ENCODE data around the gene NOD1.

The NOD1 gene

DNA sequence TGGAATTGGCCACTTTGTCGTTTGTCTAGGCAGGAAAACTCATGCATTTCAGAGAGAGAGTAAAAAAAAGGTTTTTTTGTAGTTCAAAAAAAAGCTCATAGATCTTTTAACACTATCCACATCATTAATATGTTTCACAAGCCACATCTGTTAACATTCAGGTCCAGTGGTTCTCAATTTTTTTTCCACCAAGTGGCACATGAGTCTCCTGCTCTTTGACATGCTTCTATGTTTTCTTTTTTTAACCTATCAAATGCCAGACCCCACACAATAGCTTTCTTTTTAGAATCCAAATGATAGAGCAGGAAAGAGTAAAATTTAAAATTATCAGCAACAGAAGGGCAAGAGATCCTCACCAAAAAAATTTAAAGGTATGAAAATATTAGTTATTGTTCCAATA is 20.3 kb downstream of the NOD1 start:
- H3K36me3 ChIP-seq (replicated peaks), result no peaks in the 10 kb centered on the region; the same call in 1 of the 2 replicates
- no peaks in the 10 kb centered on the region for H3K4me1 ChIP-seq
- no peak overlapping the region for H3K4me3 ChIP-seq
- no peaks in the 10 kb centered on the region for H3K9me3 ChIP-seq
- H3K27me3 ChIP-seq (ENCODE audit: low read depth), result no peaks in the 10 kb centered on the region
- no peak for DNase-seq (ENCODE audit: low spot score in 2 of 2)
- in situ Hi-C loops (cut with MboI; ENCODE audit: low sequenced_read_pairs), result no loop called here

DNA sequence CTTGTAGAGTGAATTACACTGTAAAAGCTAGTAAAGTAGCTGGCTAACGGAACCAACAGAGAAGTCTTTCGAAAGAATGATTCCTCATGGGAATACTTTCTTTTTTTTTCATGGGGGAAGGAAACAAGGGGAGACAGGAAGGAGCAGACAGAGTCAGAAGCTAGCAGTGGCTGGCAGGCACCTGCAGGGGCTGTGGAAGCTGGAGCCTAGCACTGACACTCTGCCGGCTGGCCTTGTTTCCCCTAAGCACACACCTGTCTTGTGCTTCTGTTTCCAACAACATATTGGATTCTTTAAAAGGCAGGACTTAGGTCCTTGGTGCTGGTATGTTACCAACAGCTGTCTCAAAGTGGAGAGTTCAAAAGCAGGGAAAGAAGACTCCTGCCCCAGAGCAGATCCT is 24.7 kb downstream of the NOD1 start:
- H3K27me3 ChIP-seq (ENCODE audit: low read depth), result no peaks in the 10 kb centered on the region
- in situ Hi-C loops (cut with MboI; ENCODE audit: low sequenced_read_pairs), result no loop called here
- DNase-seq (ENCODE audit: low spot score in 2 of 2), result no peak
- H3K9me3 ChIP-seq, result no peaks in the 10 kb centered on the region
- H3K4me1 ChIP-seq, result no peaks in the 10 kb centered on the region
- H3K4me3 ChIP-seq, result no peak overlapping the region
- no peaks in the 10 kb centered on the region; the same call in 1 of the 2 replicates for H3K36me3 ChIP-seq (replicated peaks)

DNA sequence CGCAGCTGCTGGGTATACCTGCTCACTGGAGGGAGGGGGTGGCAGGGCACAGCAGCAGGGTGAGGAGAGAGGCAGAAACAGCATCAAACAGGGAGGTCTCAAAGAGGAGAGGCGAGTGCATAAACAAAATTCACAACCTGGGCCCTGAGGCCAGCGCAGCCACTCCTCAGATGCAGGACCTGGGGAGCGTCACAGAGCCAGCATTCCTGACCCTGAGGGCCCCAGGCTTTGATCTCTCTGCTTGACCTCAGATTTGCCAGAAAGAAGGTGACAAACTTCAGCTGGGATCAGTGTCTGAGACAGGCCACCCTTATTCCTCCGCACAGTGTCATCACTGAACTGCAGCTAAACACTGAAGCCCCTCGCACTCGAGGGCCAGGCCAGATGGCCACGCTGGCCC is 25.6 kb downstream of the NOD1 start:
- no peaks in the 10 kb centered on the region for H3K27me3 ChIP-seq (ENCODE audit: low read depth)
- in situ Hi-C loops (cut with MboI; ENCODE audit: low sequenced_read_pairs), result no loop called here
- H3K4me3 ChIP-seq, result no peak overlapping the region
- H3K36me3 ChIP-seq (replicated peaks), result no peaks in the 10 kb centered on the region; the same call in 1 of the 2 replicates
- H3K9me3 ChIP-seq, result no peaks in the 10 kb centered on the region
- no peak for DNase-seq (ENCODE audit: low spot score in 2 of 2)
- H3K4me1 ChIP-seq, result no peaks in the 10 kb centered on the region

GRCh38 chr7:30452280-30452930 is 26.2 kb downstream of the NOD1 start:
- no peak for DNase-seq (ENCODE audit: low spot score in 2 of 2)
- in situ Hi-C loops (cut with MboI; ENCODE audit: low sequenced_read_pairs), result no loop called here
- no peaks in the 10 kb centered on the region; the same call in 1 of the 2 replicates for H3K36me3 ChIP-seq (replicated peaks)
- H3K4me3 ChIP-seq, result no peak overlapping the region
- H3K27me3 ChIP-seq (ENCODE audit: low read depth), result no peaks in the 10 kb centered on the region
- H3K9me3 ChIP-seq, result no peaks in the 10 kb centered on the region
- no peaks in the 10 kb centered on the region for H3K4me1 ChIP-seq

- Histone ChIP-seq H3K27me3 (ENCODE audit: low read depth) (no peaks in the 10 kb centered on the region), H3K36me3 (replicated peaks) (peaks cover 3% of the 10 kb centered on the region; the same call in 1 of the 2 replicates), H3K4me1 (no peaks in the 10 kb centered on the region), H3K4me3 (no peak overlapping the region), H3K9me3 (no peaks in the 10 kb centered on the region)
- no peak for DNase-seq (ENCODE audit: low spot score in 2 of 2)
- in situ Hi-C loops (cut with MboI; ENCODE audit: low sequenced_read_pairs), result no loop called here
These were observed 26.9 kb downstream of the NOD1 start for GRCh38 chr7:30451539-30452279.

DNA sequence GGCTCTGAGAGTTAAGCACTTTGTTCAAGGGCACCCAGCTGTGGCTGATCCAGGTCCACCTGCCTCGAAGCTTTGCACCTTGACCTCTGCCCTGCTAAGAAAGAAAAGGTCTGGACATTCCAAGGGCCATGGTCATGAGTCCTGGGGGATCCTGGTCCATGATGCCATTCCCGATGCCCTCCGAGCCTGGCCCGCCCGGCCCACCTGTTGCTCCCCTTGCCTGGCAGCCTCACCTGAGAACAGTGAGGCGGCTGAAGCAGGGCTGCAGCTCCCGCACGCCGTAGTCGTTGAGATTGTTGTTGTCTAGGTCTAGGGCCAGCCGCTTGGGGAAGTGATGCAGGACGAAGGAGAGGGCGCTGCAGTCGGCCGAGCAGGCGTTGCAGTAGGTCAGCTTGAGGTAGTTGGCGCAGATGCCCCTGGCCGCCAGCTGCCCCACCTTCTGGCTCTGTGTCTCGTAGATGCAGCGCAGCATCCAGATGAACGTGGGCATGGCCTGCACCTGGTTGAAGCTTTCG is 27.5 kb downstream of the NOD1 start:
- Histone ChIP-seq H3K4me1 (no peaks in the 10 kb centered on the region), H3K36me3 (replicated peaks) (peaks cover 3% of the 10 kb centered on the region; the same call in 1 of the 2 replicates), H3K4me3 (no peak overlapping the region), H3K9me3 (no peaks in the 10 kb centered on the region), H3K27me3 (ENCODE audit: low read depth) (no peaks in the 10 kb centered on the region)
- in situ Hi-C loops (cut with MboI; ENCODE audit: low sequenced_read_pairs), result no loop called here
- no peak for DNase-seq (ENCODE audit: low spot score in 2 of 2)

- Histone ChIP-seq H3K36me3 (replicated peaks) (peaks cover 3% of the 10 kb centered on the region; the same call in 1 of the 2 replicates), H3K9me3 (no peaks in the 10 kb centered on the region), H3K4me3 (no peak overlapping the region), H3K27me3 (ENCODE audit: low read depth) (no peaks in the 10 kb centered on the region), H3K4me1 (no peaks in the 10 kb centered on the region)
- in situ Hi-C loops (cut with MboI; ENCODE audit: low sequenced_read_pairs), result no loop called here
- DNase-seq (ENCODE audit: low spot score in 2 of 2), result no peak
These were observed 28.2 kb downstream of the NOD1 start for GRCh38 chr7:30450240-30450982.

- no peak for DNase-seq (ENCODE audit: low spot score in 2 of 2)
- peaks cover 3% of the 10 kb centered on the region; the same call in 1 of the 2 replicates for H3K36me3 ChIP-seq (replicated peaks)
- no peak overlapping the region for H3K4me3 ChIP-seq
- H3K4me1 ChIP-seq, result no peaks in the 10 kb centered on the region
- no peaks in the 10 kb centered on the region for H3K27me3 ChIP-seq (ENCODE audit: low read depth)
- in situ Hi-C loops (cut with MboI; ENCODE audit: low sequenced_read_pairs), result no loop called here
- no peaks in the 10 kb centered on the region for H3K9me3 ChIP-seq
These were observed 30.0 kb downstream of the NOD1 start for GRCh38 chr7:30448461-30449189.

- no peaks in the 10 kb centered on the region for H3K4me1 ChIP-seq
- no peaks in the 10 kb centered on the region for H3K9me3 ChIP-seq
- no peak overlapping the region for H3K4me3 ChIP-seq
- peaks cover 3% of the 10 kb centered on the region; the same call in 1 of the 2 replicates for H3K36me3 ChIP-seq (replicated peaks)
- no peaks in the 10 kb centered on the region for H3K27me3 ChIP-seq (ENCODE audit: low read depth)
- in situ Hi-C loops (cut with MboI; ENCODE audit: low sequenced_read_pairs), result no loop called here
- DNase-seq (ENCODE audit: low spot score in 2 of 2), result no peak
These were observed 31.1 kb downstream of the NOD1 start for GRCh38 chr7:30447466-30447865.

DNA sequence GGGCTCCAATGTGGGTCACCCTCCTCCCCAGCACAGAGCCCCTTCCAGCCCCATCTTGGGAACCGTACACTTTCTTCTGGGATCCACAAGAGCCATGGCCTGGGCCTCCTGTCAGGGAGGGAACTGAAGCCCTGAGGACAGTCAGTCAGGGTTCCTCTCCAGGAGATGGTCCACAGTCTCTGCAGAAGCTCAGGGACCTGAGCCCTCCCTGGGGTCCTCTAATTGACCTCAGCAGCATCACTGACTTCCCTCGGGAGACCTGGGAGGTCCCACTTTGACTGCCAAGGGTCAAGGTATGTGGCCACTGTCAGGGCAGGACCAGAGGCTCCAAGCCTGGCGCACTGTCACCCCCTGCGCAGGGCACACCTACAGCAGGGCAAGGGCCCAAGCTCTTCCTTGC is 32.3 kb downstream of the NOD1 start:
- in situ Hi-C loops (cut with MboI; ENCODE audit: low sequenced_read_pairs), result no loop called here
- H3K4me1 ChIP-seq, result no peaks in the 10 kb centered on the region

GRCh38 chr7:30445770-30446169 is 32.8 kb downstream of the NOD1 start:
- in situ Hi-C loops (cut with MboI; ENCODE audit: low sequenced_read_pairs), result no loop called here
- H3K4me3 ChIP-seq, result no peak overlapping the region
- DNase-seq (ENCODE audit: low spot score in 2 of 2), result peak; percentile 11 to 65
- no peaks in the 10 kb centered on the region for H3K9me3 ChIP-seq
- no peaks in the 10 kb centered on the region for H3K4me1 ChIP-seq
- H3K36me3 ChIP-seq (replicated peaks), result peaks cover 3% of the 10 kb centered on the region; the same call in 1 of the 2 replicates
- no peaks in the 10 kb centered on the region for H3K27me3 ChIP-seq (ENCODE audit: low read depth)

More for the DNA sequence above, 32.3 kb downstream of the NOD1 start:
- Histone ChIP-seq H3K4me3 (no peak overlapping the region), H3K36me3 (replicated peaks) (peaks cover 3% of the 10 kb centered on the region; the same call in 1 of the 2 replicates), H3K27me3 (ENCODE audit: low read depth) (no peaks in the 10 kb centered on the region), H3K9me3 (no peaks in the 10 kb centered on the region)
- DNase-seq (ENCODE audit: low spot score in 2 of 2), result no peak

GRCh38 chr7:30437823-30438574 is 40.6 kb downstream of the NOD1 start:
- in situ Hi-C loops (cut with MboI; ENCODE audit: low sequenced_read_pairs), result no loop called here
- DNase-seq (ENCODE audit: low spot score in 2 of 2), result no peak
- Histone ChIP-seq H3K27me3 (ENCODE audit: low read depth) (no peaks in the 10 kb centered on the region), H3K36me3 (replicated peaks) (peaks cover 5% of the 10 kb centered on the region), H3K9me3 (no peaks in the 10 kb centered on the region), H3K4me1 (no peaks in the 10 kb centered on the region; the same call in 1 of the 2 replicates), H3K4me3 (no peak overlapping the region)

Measured in HAP-1 (cell line).